HG03520 (cell line): ENCODE data around the gene HSPB6.
"Not testable (repeated sequence)": the region's sequence is repeated elsewhere in the genome, so short reads cannot be mapped to it uniquely, and the experiment has no call there.

Experiments used
- ATAC-seq: cut with Tn5 transposase; IDR thresholded peaks from one replicate; pipeline ENCODE4 v1.9.1; 2021; ENCODE audit warnings: mild to moderate bottlenecking, moderate library complexity; ENCODE audit not compliant: unreplicated experiment

The HSPB6 gene

DNA sequence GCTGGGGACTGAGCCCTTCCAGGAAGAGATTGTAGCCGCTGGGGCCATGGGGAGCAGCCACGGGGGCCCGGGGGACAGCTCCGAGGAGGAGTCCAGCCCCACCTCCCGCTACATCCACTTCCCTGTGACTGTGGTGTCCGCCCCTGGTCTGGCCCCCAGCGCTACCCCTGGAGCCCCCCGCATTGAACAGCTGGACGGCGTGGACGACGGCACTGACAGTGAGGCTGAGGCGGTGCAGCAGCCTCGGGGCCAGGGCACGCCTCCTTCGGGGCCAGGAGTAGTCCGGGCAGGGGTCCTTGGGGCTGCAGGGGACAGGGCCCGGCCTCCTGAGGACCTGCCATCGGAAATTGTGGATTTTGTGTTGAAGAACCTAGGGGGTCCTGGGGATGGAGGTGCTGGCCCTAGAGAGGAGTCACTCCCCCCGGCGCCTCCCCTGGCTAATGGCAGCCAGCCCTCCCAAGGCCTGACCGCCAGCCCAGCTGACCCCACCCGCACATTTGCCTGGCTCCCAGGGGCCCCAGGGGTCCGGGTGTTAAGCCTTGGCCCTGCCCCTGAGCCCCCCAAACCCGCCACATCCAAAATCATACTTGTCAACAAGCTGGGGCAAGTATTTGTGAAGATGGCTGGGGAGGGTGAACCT, 24.2 kb downstream of the HSPB6 start:
- ATAC-seq, result no peak

DNA sequence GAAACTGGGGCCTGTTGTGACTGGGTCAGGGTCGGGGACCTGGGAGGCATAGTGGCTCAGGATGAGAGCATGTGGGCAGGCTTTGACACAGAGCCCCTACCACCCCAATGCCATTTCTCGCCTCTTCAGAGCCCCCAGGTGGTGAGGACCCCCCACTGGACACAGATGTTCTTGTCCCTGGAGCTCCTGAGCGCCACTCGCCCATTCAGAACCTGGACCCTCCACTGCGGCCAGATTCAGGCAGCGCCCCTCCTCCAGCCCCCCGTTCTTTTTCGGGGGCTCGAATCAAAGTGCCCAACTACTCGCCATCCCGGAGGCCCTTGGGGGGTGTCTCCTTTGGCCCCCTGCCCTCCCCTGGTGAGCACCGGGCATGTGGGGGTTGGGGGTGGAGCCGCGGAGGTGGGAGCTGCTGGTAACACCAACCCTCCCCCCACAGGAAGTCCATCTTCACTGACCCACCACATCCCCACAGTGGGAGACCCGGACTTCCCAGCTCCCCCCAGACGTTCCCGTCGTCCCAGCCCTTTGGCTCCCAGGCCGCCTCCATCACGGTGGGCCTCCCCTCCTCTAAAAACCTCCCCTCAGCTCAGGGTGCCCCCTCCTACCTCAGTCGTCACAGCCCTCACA, 24.9 kb downstream of the HSPB6 start:
- ATAC-seq, result no peak

DNA sequence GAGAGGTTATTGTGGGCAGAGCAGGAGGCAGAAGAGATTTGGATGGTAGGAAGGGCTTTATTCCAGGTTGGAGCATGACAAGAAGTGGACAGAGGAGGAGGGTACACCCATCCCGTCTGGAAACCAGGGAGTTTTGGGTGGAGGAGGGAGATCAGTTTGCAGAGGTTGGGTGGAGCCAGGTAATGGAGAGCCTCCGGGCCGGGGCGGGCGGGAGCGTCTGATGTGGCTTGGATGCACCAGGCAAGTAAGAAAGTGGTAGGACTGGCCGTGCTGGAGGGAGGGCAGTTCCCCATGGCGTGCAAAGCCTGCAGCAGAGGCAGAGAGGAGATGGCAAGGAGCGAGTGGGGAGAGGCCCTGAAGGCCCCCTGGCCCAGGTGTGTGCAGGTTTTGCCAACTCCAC, 25.5 kb downstream of the HSPB6 start:
- ATAC-seq, result no peak

- ATAC-seq, result no peak
These were observed 26.5 kb downstream of the HSPB6 start for GRCh38 chr19:35730326-35730725.

DNA sequence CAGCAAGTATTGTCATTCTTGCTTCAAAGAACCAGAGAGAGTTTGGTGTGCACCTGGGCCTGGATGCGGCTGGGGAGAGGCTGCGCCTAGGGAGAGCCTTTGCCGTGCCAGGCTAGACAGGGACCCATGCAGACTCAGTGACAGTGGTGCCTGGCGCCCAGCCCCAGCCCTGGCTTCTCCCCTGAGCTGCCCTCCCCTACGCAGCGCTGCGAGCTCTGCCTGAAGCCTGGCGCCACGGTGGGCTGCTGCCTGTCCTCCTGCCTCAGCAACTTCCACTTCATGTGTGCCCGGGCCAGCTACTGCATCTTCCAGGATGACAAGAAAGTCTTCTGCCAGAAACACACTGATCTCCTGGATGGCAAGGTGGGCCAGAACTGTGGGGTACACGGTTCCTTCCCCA, 27.1 kb downstream of the HSPB6 start:
- no peak for ATAC-seq

- ATAC-seq, result no peak
These were observed 27.8 kb downstream of the HSPB6 start for GRCh38 chr19:35729021-35729420.

GRCh38 chr19:35727956-35728706, 28.7 kb downstream of the HSPB6 start:
- ATAC-seq, result no peak

DNA sequence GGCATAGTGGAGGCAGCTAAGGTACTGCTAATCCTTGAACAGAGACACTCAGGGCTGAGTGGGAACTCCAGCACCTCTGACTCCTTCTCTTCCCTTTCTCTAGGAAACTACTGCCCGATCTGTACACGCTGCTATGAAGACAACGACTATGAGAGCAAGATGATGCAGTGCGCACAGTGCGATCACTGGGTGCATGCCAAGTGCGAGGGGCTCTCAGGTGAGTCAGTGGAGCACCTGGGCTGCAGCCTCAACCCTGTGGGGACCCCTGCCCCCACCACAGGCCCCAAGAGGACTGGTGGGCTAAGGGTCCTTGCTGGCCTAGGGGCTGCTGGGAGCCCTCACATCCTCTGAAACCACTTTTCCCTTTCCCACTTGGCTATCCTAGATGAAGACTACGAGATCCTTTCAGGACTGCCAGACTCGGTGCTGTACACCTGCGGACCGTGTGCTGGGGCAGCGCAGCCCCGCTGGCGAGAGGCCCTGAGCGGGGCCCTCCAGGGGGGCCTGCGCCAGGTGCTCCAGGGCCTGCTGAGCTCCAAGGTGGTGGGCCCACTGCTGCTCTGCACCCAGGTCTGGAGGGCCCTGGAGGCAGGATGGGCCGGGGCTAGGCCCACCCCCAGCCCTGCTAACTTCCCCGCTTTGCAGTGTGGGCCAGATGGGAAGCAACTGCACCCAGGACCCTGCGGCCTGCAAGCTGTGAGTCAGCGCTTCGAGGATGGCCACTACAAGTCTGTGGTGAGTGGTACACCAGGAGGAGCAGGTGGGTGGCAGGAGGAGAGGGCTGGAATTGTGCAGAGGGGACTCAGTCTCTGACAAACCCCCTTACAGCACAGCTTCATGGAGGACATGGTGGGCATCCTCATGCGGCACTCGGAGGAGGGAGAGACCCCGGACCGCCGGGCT, 29.5 kb downstream of the HSPB6 start:
- no peak for ATAC-seq

GRCh38 chr19:35725216-35725861, 31.5 kb downstream of the HSPB6 start:
- no peak for ATAC-seq

DNA sequence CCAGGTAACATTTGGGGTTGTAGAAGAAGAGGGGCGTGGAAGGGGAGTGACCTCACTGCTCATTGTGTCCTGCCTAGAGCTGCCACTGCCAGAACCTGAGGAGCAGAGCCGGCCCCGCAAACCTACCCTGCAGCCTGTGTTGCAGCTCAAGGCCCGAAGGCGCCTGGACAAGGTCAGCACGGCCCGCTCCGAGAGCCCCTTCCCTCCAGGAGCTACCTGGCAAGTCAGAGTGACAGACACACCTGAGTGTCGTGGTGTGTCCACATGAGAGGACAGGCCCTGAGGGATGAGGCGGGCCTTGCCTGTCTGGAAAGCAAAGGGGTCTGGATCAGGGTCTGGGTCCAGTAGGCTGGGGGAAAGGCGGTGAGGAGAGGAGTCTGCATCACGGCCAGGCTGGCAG, 32.3 kb downstream of the HSPB6 start:
- ATAC-seq, result no peak

DNA sequence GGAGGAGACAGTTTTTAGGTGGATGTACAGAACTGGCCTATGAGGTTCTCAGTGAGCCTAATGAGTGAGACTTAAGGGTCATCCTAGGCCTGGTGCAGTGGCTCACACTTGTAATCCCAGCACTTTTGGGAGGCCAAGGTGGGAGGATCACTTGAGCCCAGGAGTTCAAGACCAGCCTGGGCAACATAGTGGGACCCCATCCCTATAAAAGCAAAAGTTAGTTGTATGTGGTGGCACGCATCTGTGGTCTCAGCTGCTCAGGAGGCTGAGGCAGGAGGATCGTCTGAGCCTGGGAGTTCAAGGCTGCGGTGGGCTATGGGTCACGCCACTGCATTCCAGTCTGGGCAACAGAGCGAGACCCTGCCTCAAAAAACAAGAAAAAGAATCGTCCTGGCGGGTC, 32.7 kb downstream of the HSPB6 start:
- not testable (repeated sequence) for ATAC-seq

DNA sequence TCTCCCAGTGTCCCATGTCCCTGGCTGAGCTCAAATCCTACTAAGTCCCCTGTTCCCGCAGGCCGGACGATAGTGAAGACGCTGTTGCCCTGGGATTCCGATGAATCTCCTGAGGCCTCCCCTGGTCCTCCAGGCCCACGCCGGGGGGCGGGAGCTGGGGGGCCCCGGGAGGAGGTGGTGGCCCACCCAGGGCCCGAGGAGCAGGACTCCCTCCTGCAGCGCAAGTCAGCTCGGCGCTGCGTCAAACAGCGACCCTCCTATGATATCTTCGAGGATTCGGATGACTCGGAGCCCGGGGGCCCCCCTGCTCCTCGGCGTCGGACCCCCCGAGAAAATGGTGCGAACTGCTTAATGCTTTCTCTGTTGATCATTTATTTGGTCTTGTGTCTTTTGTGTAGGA, 33.2 kb downstream of the HSPB6 start:
- no peak for ATAC-seq

GRCh38 chr19:35722897-35723296, 33.9 kb downstream of the HSPB6 start:
- no peak for ATAC-seq

GRCh38 chr19:35722461-35722860, 34.4 kb downstream of the HSPB6 start:
- no peak for ATAC-seq

- ATAC-seq, result no peak
These were observed 35.5 kb downstream of the HSPB6 start for GRCh38 chr19:35721374-35721773.

GRCh38 chr19:35720648-35721047, 36.2 kb downstream of the HSPB6 start:
- no peak for ATAC-seq

GRCh38 chr19:35720163-35720524, 36.7 kb downstream of the HSPB6 start:
- ATAC-seq, result no peak

DNA sequence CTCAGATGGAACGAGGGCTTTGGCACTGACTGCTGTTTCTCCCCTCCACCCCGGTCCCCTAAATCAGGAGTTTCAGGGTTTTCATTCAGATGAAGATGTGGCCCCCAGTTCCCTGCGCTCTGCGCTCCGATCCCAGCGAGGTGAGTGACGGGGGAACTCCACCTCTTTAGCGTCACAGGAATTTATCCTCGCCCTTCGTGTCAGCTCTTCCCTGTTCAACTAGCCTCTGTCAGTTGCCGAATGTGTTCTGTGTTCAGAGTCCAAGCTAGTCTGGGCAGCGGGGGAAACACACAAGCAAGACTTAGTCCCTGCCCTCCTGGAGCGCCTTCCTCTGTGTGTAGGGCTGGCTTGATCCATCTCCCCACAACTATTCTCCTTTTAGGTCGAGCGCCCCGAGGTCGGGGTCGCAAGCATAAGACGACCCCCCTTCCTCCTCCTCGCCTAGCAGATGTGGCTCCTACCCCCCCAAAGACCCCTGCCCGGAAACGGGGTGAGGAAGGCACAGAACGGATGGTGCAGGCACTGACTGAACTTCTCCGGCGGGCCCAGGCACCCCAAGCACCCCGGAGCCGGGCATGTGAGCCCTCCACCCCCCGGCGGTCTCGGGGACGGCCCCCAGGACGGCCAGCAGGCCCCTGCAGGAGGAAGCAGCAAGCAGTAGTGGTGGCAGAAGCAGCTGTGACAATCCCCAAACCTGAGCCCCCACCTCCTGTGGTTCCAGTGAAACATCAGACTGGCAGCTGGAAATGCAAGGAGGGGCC, 37.2 kb downstream of the HSPB6 start:
- no peak for ATAC-seq

GRCh38 chr19:35718345-35719041, 38.3 kb downstream of the HSPB6 start:
- peak; percentile 1 for ATAC-seq
